GM19397 (cell line): Measurements from ENCODE around the gene RGR.
"Not testable (repeated sequence)": the region's sequence is repeated elsewhere in the genome, so short reads cannot be mapped to it uniquely, and the experiment has no call there.

Source experiments
- ATAC-seq: cut with Tn5 transposase; IDR thresholded peaks from one replicate; pipeline ENCODE4 v1.9.1; 2021; ENCODE audit warnings: mild to moderate bottlenecking, moderate library complexity; ENCODE audit not compliant: unreplicated experiment

Gene RGR

GRCh38 chr10:84256510-84257342 is 11.9 kb downstream of the RGR start:
- no peak for ATAC-seq

- no peak for ATAC-seq
Observed at GRCh38 chr10:84257343-84258020, 12.6 kb downstream of the RGR start.

- ATAC-seq = no peak
Observed at GRCh38 chr10:84258034-84258695, 13.3 kb downstream of the RGR start.

GRCh38 chr10:84261236-84261915 is 16.5 kb downstream of the RGR start:
- no peak for ATAC-seq

GRCh38 chr10:84262190-84262956 is 17.5 kb downstream of the RGR start:
- ATAC-seq = no peak

GRCh38 chr10:84263716-84264115 is 18.9 kb downstream of the RGR start:
- ATAC-seq = no peak

- ATAC-seq = peak; percentile 90
Observed at GRCh38 chr10:84264611-84265141, 19.8 kb downstream of the RGR start.

GRCh38 chr10:84265418-84265817 is 20.6 kb downstream of the RGR start:
- ATAC-seq = no peak

GRCh38 chr10:84267503-84268126 is 22.8 kb downstream of the RGR start:
- ATAC-seq = no peak

- ATAC-seq = no peak
Observed at GRCh38 chr10:84269162-84269561, 24.3 kb downstream of the RGR start.

GRCh38 chr10:84269773-84270172 is 24.9 kb downstream of the RGR start:
- no peak for ATAC-seq

- no peak for ATAC-seq
Observed at GRCh38 chr10:84270708-84271107, 25.9 kb downstream of the RGR start.

- not testable (repeated sequence) for ATAC-seq
Observed at GRCh38 chr10:84279876-84280475, 35.1 kb downstream of the RGR start.

- ATAC-seq = no peak
Observed at GRCh38 chr10:84286695-84287094, 41.8 kb downstream of the RGR start.

- ATAC-seq = no peak
Observed at GRCh38 chr10:84288151-84288550, 43.3 kb downstream of the RGR start.

- ATAC-seq = no peak
Observed at GRCh38 chr10:84289521-84290200, 44.8 kb downstream of the RGR start.

- no peak for ATAC-seq
Observed at GRCh38 chr10:84290235-84290634, 45.4 kb downstream of the RGR start.

GRCh38 chr10:84291384-84291783 is 46.5 kb downstream of the RGR start:
- no peak for ATAC-seq

- peak; percentile 43 for ATAC-seq
Observed at GRCh38 chr10:84292502-84292901, 47.6 kb downstream of the RGR start.
